ENCODE data around the gene TCAF1.

GRCh38 chr7:143884241-143884968 lies 17.6 kb downstream of the TCAF1 start:
- TF ChIP-seq POLR2A (IDR thresholded peaks at IDR 0.05) = no peak
- TF ChIP-seq CTCF (IDR thresholded peaks at IDR 0.05) = no peak

Measured in body of pancreas (tissue), 4 donors.